Gastrocnemius medialis (tissue), 4 donors: Measurements from ENCODE around the gene F8. TPM values are rescaled to one million over a fixed set of nuclear protein-coding genes. Genes with fewer than 3 reads are reported as not detected.

Experiments
- ATAC-seq, 2 donors: fragments of 150-250 bp; one replicate each; pipeline ENCODE4 v1.9.1; 2016
- DNase-seq, 2 donors: peaks; one replicate each; pipeline ENCODE4 v3.0.0-alpha.2; 2019
- H3K27ac ChIP-seq, 4 donors: fragments of 200-600 bp; sonication (generic); 1 replicate in 1 of 4; 2 replicates in 3 of 4; pipeline ENCODE4 v1.5.1; 2016 to 2018; ENCODE audit warnings: mild to moderate bottlenecking in 2 of 4, moderate library complexity in 1 of 4
- H3K27me3 ChIP-seq, 3 donors: fragments of 200-600 bp; sonication (generic) in 2 of 3; 1 replicate in 1 of 3; 2 replicates in 2 of 3; pipeline versions ENCODE4 v1.5.1 to v1.6.0; 2016 to 2019; ENCODE audit warnings: mild to moderate bottlenecking in 1 of 3, moderate library complexity in 1 of 3
- H3K36me3 ChIP-seq, 2 donors: fragments of 200-600 bp; sonication (generic) in 1 of 2; one replicate each; pipeline ENCODE4 v1.5.1; 2017 to 2018
- H3K4me1 ChIP-seq, 2 donors: fragments of 200-600 bp; sonication (generic) in 1 of 2; one replicate each; pipeline ENCODE4 v1.5.1; 2016 to 2017; ENCODE audit warnings: mild to moderate bottlenecking in 2 of 2
- H3K4me3 ChIP-seq, 4 donors: fragments of 200-600 bp; sonication (generic) in 3 of 4; 1 replicate in 1 of 4; 2 replicates in 3 of 4; pipeline ENCODE4 v1.5.1; 2016 to 2019; ENCODE audit warnings: mild to moderate bottlenecking in 2 of 4
- H3K9me3 ChIP-seq, 3 donors: fragments of 200-600 bp; sonication (generic) in 2 of 3; 1 replicate in 1 of 3; 2 replicates in 2 of 3; pipeline ENCODE4 v1.5.1; 2016 to 2019
- CTCF ChIP-seq, 5 experiments: fragments of 450-650 bp in 3 of 5; fragments of 200-600 bp in 2 of 5; sonication (generic) in 2 of 5; IDR thresholded peaks in 4 of 5; conservative IDR thresholded peaks in 1 of 5; 1 replicate in 4 of 5; 2 replicates in 1 of 5; pipeline ENCODE4 v1.5.1; 2016 to 2019; ENCODE audit warnings: antibody characterized with exemption in 5 of 5, mild to moderate bottlenecking in 3 of 5, moderate library complexity in 3 of 5
- POLR2A ChIP-seq, 2 donors: fragments of 450-650 bp; IDR thresholded peaks; one replicate each; pipeline ENCODE4 v1.6.1; 2017; ENCODE audit warnings: antibody characterized with exemption in 2 of 2, mild to moderate bottlenecking in 2 of 2, moderate library complexity in 2 of 2
- in situ Hi-C, 4 donors: fragments of 200-750 bp; cut with MboI; loops; one replicate each; pipeline versions ENCODE4 v1.15.0 to v1.8.0; 2017; ENCODE audit warnings: low sequenced_read_pairs in 4 of 4
- intact Hi-C: fragments of 100-400 bp; cut with DNase I; formaldehyde crosslinking; loops from one replicate; pipeline ENCODE4 v1.15.1; 2023; ENCODE audit warnings: low total_unique reads
- total RNA-seq, 4 donors: library from RNA; depleted of rRNA; stranded (reverse); fragments of >200 nt; gene quantifications; one replicate each; pipeline versions ENCODE4 v1.1.0 to v1.2.3, GENCODE V29; 2016

Gene F8
- total RNA-seq, 4 donors from 2014 or later = 23.3 to 33.7 (median 28.2) TPM

GRCh38 chrX:154836163-154836562, 186.4 kb downstream of the F8 start:
- no peaks in the 10 kb centered on the region for H3K27me3 ChIP-seq
- H3K4me3 ChIP-seq = no peak overlapping the region
- intact Hi-C loops (no loop called here), in situ Hi-C loops (no loop called here)
- no peak overlapping the region for H3K27ac ChIP-seq
- H3K36me3 ChIP-seq = no peaks in the 10 kb centered on the region
- DNase-seq = no peak
- H3K9me3 ChIP-seq = no peaks in the 10 kb centered on the region
- TF ChIP-seq POLR2A (IDR thresholded peaks at IDR 0.05) = no peak
- no peak for TF ChIP-seq CTCF (IDR thresholded peaks at IDR 0.05 in 4 of 5, conservative IDR thresholded peaks at IDR 0.05 in 1 of 5)
- no peaks in the 10 kb centered on the region for H3K4me1 ChIP-seq
- ATAC-seq = no peak

- Histone ChIP-seq H3K4me3 (no peak within 1 kb of the TSS), H3K4me1 (no peaks in the 10 kb centered on the region), H3K9me3 (no peaks in the 10 kb centered on the region), H3K36me3 (no peaks in the 10 kb centered on the region), H3K27me3 (no peaks in the 10 kb centered on the region), H3K27ac (no peak within 1 kb of the TSS)
- in situ Hi-C loops = no loop called here
- DNase-seq (no peak), ATAC-seq (no peak)
- no peak for TF ChIP-seq POLR2A (IDR thresholded peaks at IDR 0.05)
- TF ChIP-seq CTCF (IDR thresholded peaks at IDR 0.05 in 4 of 5, conservative IDR thresholded peaks at IDR 0.05 in 1 of 5) = no peak
- intact Hi-C loops = no loop called here
These were observed 188.0 kb downstream of the F8 start, which contains the start of gene SMIM9 for GRCh38 chrX:154834562-154834961. TSS of gene SMIM9 (minus strand) at chrX:154834662. CDS start at chrX:154830856, 3,806 bp downstream.

GRCh38 chrX:154833746-154834274, 188.7 kb downstream of the F8 start:
- H3K9me3 ChIP-seq = no peaks in the 10 kb centered on the region
- no peak for ATAC-seq
- H3K27ac ChIP-seq = no peak overlapping the region
- no peak for TF ChIP-seq POLR2A (IDR thresholded peaks at IDR 0.05)
- no peak for TF ChIP-seq CTCF (IDR thresholded peaks at IDR 0.05 in 4 of 5, conservative IDR thresholded peaks at IDR 0.05 in 1 of 5)
- in situ Hi-C loops = no loop called here
- H3K4me3 ChIP-seq = no peak overlapping the region
- intact Hi-C loops = no loop called here
- DNase-seq = no peak
- H3K36me3 ChIP-seq = no peaks in the 10 kb centered on the region
- H3K27me3 ChIP-seq = no peaks in the 10 kb centered on the region
- H3K4me1 ChIP-seq = no peaks in the 10 kb centered on the region

GRCh38 chrX:154829926-154830442, 192.5 kb downstream of the F8 start:
- in situ Hi-C loops = no loop called here
- no peak for ATAC-seq
- no peak for DNase-seq

More at GRCh38 chrX:154829926-154830442, 192.5 kb downstream of the F8 start:
- Histone ChIP-seq H3K4me1 (no peaks in the 10 kb centered on the region), H3K27ac (no peak overlapping the region), H3K9me3 (no peaks in the 10 kb centered on the region), H3K4me3 (no peak overlapping the region), H3K27me3 (no peaks in the 10 kb centered on the region), H3K36me3 (no peaks in the 10 kb centered on the region)
- TF ChIP-seq POLR2A (IDR thresholded peaks at IDR 0.05) (no peak), CTCF (IDR thresholded peaks at IDR 0.05 in 4 of 5, conservative IDR thresholded peaks at IDR 0.05 in 1 of 5) (no peak)
- intact Hi-C loops = no loop called here
